Left ventricle myocardium superior (tissue), 1 donor: Measurements from ENCODE around the gene ITGA5. TPM values are rescaled to one million over a fixed set of nuclear protein-coding genes. Genes with fewer than 3 reads are reported as not detected.
"Not testable (repeated sequence)": the region's sequence is repeated elsewhere in the genome, so short reads cannot be mapped to it uniquely, and the experiment has no call there.

Experiments
- ATAC-seq: fragments of 200-7000 bp; cut with Tn5 transposase; one replicate; pipeline ENCODE4 v1.9.1; 2020; ENCODE audit warnings: mild to moderate bottlenecking, moderate library complexity
- DNase-seq: peaks from one replicate; pipeline ENCODE4 v3.0.0-alpha.2; 2020
- intact Hi-C: fragments of 100-400 bp; cut with micrococcal nuclease; formaldehyde crosslinking; loops from one replicate; pipeline ENCODE4 v1.11.0; 2022
- total RNA-seq: library from RNA; stranded (reverse); fragmentation: NEBNext Ultra II Directional; extraction: Animal tissue kit (Norgen Biotek cat#: 25700); gene quantifications from one replicate; pipeline ENCODE4 v1.2.1, GENCODE V29; 2021
- donor health status: DM: no; HTN: yes; CAD: no; lungs with severe emphysema.

Gene ITGA5
- total RNA-seq, 1 donor from 2014 or later: 44.1 TPM

DNA sequence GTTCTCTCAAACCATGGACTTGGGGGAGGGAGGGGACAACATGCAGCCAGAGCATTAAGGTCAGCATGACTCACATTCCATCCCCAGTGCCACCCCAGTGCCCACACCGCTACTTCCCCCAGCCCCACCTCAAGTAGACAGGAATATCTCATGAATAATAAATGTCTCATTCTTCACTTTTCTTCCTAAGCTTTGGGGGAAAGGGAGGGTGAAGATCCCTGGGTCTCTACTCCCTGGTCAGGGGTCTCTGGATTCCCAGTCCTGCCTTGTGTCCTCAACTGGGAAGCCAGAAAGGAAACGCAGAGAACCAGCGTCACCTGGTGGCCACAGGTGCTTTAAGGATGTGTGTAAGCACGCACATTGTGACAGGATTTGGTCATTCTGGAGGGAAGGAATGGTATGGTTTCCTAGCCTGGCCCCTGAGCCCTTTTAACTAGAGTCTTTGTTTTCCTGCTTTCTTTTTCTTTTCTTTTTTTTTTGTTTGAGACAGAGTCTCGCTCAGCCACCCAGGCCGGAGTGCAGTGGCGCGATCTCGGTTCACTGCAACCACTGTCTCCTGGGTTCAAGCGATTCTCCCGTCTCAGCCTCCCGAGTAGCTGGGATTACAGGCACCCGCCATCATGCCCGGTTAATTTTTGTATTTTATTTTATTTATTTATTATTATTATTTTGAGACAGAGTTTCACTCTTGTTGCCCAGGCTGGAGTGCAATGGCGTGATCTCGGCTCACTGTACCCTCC, 58.2 kb downstream of the ITGA5 start:
- intact Hi-C loops: loop anchor here (5.0 kb wide), 1 partner anchor 144 kb away; no protein-coding TSS in a partner anchor
- DNase-seq: peak; percentile 85
- ATAC-seq: peak; percentile 21

- ATAC-seq (no peak), DNase-seq (no peak)
- intact Hi-C loops: loop anchor here (5.0 kb wide), 1 partner anchor 143 kb away; no protein-coding TSS in a partner anchor
Measured at GRCh38 chr12:54359762-54360351, 59.2 kb downstream of the ITGA5 start.

DNA sequence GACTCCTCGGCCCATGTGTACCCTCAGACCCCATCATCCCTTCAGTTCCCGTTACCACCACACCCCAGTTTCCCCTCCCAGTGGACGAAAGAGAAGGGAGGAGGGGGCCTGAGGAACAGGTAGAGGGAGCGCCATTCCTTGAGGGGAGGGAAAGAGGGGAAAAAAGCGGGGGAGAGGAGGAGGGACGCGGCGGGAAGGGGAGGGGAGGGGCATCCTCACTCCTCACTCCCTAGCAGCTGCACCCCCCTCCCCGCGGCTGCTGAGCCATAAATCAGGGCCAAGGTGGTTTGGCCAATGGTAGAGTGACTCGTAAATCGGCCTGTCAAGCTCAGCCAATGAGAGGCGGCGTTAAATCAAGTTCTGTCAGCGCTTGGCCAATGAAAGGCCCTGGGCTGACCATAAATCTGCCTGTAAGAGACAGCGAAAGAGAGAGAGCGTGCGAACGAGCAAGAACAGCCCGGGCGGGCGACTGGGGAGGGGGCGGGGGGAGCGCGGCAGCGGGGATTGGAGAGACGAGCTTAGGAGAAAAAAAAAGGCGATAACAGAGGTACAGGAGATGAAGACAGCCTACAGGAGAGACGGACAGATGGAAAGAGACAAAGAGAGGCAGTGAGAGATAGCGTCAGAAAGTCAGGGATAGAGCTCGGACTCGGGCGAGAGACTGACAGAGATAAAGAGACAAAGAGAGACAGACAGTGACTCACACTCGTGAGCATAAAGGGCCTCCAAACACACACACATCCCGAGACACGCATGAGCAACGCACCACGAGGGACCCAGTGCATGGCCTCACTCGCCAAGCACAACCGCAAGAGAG, 59.9 kb downstream of the ITGA5 start:
- ATAC-seq (peak; percentile 96), DNase-seq (peak; percentile 95)
- intact Hi-C loops: no loop called here

DNA sequence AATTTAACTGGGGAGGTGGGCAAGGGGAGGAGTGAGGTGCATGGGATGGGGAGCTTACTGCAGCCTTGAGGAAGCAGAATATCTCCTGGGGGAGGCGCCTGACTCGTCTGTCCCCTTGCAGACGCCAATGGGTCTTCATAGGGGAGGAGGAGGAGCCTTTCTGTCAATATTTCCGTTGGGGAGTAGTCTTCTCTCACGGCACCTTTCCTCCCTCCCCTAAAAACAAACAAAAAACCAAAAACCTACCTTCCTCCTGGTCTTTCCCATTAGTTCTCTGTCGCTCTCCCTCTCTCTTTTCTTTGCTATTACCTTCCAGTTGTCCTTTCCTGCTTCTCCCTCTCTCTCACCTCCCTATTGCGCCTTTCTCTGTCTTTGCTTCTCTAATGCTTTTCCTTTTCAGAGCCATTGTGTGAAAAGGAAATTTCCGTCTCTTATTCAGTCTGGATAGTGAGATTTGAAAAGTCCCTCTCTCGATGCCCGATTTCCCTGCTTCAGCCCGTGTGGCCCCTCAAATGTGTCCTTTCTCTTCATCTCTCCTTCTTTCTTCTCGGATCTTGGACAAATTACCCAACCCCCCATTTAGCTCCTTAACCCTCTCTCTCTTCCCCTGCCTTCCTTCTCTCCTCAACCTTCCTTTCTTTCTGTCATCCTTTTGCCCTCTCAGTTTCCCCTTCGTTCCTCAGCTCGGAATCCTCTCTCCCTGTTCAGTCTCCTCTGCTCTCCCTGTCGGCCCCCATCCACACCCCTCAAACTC, 60.7 kb downstream of the ITGA5 start:
- no peak for ATAC-seq
- intact Hi-C loops: no loop called here
- DNase-seq: no peak

GRCh38 chr12:54357506-54358190, 61.4 kb downstream of the ITGA5 start:
- no peak for DNase-seq
- ATAC-seq: no peak
- intact Hi-C loops: no loop called here

- ATAC-seq (no peak), DNase-seq (no peak)
- intact Hi-C loops: no loop called here
Measured at GRCh38 chr12:54356951-54357356, 62.1 kb downstream of the ITGA5 start.

DNA sequence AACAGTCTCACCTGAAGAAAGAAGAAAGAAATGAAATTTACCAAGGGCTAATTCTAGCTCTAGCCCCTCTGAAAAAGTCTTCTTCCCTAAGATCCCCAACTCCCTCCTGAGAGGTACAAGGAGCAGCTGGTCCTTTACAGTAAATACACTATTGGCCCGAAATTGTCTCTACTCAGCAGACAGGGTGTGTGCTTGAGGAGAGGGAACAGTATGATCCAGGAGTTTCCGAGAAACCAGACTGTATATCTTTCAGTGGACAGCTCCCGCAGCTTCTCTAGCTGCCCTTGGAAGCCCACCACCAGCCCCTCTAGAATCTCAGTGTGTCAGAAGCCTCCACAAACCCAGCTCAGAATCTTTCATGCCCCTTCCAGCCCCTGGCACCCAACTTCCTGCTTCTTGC, 62.8 kb downstream of the ITGA5 start:
- intact Hi-C loops: no loop called here
- no peak for ATAC-seq
- DNase-seq: no peak

DNA sequence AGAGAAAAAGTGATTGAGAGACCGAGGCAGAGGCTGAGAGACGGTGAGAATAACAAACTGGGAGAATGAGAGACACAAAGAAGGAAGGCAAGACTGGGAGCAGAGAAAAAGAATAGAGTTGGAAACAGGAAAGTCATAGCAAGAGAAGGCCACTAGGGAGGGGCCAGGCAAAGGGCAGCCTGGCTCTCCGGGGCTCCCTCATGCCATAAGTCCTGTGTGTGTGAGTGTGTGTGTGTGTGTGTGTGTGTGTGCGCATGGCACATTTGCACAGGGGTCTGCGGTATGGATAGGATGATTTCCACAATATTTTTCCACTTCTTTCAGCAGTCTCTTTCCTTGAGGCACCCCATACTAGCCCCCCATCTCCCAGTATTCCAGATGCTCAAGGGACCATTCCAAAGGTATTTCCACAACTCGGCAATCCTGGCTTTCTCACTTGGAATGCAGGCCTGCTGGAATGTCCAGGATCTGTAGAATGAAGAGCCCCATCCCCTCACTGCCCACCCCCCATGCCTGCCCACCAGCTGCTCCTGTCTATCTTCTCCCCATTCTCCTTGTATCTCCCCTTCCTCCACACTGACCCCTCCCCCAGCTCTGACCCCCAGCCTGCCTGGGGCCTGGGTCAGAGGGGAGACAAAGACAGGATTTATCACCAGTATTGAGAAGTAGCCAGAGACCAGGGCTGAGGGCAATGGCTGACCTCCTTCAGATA, 63.8 kb downstream of the ITGA5 start:
- DNase-seq: no peak
- intact Hi-C loops: no loop called here
- ATAC-seq: no peak

DNA sequence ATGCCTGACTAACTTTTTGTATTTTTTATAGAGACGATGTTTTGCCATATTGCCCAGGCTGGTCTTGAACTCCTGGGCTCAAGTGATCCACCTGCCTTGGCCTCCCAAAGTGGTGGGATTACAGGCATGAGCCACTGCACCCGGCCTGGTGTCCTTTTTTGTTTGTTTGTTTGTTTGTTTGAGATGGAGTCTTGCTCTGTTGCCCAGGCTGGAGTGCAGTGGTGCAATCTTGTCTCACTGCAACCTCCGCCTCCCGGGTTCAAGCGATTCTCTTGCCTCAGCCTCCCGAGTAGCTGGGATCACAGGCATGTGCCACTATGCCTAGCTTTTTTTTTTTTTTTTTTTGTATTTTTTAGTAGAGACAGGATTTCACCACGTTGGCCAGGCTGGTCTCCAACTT, 64.8 kb downstream of the ITGA5 start:
- ATAC-seq, DNase-seq, intact Hi-C loops: not testable (repeated sequence)

DNA sequence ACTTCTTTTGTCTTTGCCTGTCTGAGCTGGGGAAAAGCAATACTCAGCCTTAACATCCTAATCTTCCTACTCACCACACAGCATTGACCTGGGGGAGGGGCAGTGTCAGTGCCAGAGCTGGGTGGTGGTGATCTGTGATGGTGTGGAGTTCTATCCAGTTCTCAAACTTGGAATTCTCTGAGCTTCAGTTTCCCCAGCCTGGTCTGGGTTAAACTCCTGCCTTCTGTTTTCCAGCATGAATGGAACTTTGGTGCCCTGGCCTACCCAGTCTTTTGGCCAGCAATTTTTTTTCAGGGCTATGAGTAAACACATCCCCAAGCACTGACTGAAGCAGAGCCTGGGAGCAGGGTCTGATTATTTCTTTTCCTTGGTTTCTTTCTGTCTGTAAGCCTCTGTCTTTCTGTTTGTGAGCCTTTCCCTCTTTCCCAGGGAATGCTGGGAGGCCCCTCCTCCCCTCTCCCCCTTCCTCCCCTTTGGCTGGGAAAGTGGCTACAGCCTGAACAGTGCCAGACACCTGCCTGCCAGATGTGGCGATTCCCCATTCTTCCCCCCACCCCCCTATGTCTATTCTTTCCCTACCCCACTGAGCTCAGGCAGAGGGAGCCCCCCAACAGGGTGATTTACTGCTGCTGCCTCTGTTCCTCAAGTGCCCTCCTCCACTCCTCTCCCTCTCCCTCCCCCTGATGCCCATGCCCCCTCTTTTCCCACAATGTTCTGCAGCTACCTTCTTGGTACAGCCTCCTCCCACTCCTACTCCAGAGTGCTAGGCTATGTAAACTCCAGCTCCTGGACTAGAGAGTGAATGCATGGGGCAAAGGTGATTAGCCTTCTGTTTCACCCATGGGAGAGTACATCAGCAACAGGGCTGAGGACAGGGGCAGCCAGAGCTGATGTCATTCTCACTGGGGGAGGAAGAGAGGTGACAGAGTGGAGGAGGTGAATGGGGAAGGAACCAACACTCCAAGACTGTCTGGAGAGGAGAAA, 65.9 kb downstream of the ITGA5 start:
- intact Hi-C loops: no loop called here
- ATAC-seq: peak; percentile 61

DNA sequence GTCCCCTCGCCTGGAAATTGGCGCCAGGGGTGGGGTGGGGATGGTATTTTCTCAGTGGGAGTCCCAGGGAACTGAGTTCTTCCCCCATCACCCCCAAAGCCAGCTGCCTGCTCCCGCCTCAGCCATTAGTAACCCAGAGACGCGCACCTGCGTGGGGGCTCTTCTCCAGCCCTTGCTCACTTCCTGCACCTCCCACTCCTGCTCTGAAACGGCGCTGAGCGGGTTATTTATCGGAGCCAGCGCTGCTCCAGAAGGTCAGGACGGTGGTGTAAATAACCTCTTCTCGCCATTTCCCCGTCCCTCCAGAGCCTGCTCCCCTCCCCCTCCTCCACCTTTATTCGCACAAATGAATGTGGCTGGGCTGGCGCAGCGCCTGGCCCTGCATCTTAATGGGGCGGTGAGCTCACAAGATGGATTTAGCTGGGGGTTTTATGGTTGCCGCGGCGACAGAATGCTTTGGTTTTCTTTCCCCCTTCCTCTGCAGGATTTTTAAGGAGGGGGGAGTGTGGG, 67.0 kb downstream of the ITGA5 start:
- DNase-seq (peak; percentile 76), ATAC-seq (peak; percentile 84)
- intact Hi-C loops: no loop called here

More for the DNA sequence above, 65.9 kb downstream of the ITGA5 start:
- no peak for DNase-seq

GRCh38 chr12:54351341-54351740, 67.7 kb downstream of the ITGA5 start:
- intact Hi-C loops: no loop called here
- ATAC-seq (peak; percentile 16), DNase-seq (no peak)

GRCh38 chr12:54350743-54351142, 68.3 kb downstream of the ITGA5 start:
- ATAC-seq: no peak
- intact Hi-C loops: no loop called here
- DNase-seq: no peak

GRCh38 chr12:54349679-54350078, 69.4 kb downstream of the ITGA5 start:
- DNase-seq (no peak), ATAC-seq (no peak)
- intact Hi-C loops: no loop called here

GRCh38 chr12:54349036-54349435, 70.0 kb downstream of the ITGA5 start:
- DNase-seq (no peak), ATAC-seq (no peak)
- intact Hi-C loops: no loop called here
